A673 (cell line): ENCODE data around the gene INSYN1. TPM values are rescaled to one million over a fixed set of nuclear protein-coding genes. Genes with fewer than 3 reads are reported as not detected.
"Not testable (repeated sequence)": the region's sequence is repeated elsewhere in the genome, so short reads cannot be mapped to it uniquely, and the experiment has no call there.

Experiments used
- BruUV-seq: library from RNA; stranded (reverse); fragments of 400-500 nt; replicated peaks from 2 replicates; lab custom pipeline; 2021; lab: Mats Ljungman, UMichigan
- CTCF ChIA-PET: fragments of 300-600 bp; sonication (Branson Sonifier 250); formaldehyde crosslinking; loops from one replicate; lab custom pipeline; 2022; ENCODE audit warnings: antibody characterized with exemption; lab: Charles Lee
- POLR2A ChIA-PET: fragments of 300-600 bp; sonication (Branson Sonifier 250); formaldehyde crosslinking; loops from one replicate; lab custom pipeline; 2022; ENCODE audit warnings: antibody characterized with exemption; ENCODE audit not compliant: low non-redundant PET; lab: Charles Lee
- DNase-seq: peaks from one replicate; pipeline ENCODE4 v3.0.0-alpha.2; 2015; ENCODE audit warnings: low spot score
- H3K27ac ChIP-seq: fragments of 200-600 bp; sonication (generic); 2 replicates; pipeline ENCODE4 v1.5.1; 2016; ENCODE audit warnings: mixed run types, low read depth, mild to moderate bottlenecking, mixed read lengths, antibody characterized with exemption, low read length; ENCODE audit not compliant: poor library complexity, severe bottlenecking
- H3K27me3 ChIP-seq: fragments of 200-600 bp; sonication (generic); replicated peaks from 2 replicates; pipeline ENCODE4 v1.6.1; 2017; ENCODE audit warnings: mixed run types, low read depth, mild to moderate bottlenecking, mixed read lengths, antibody characterized with exemption, low read length; ENCODE audit not compliant: insufficient read depth, poor library complexity
- H3K36me3 ChIP-seq: fragments of 200-600 bp; sonication (generic); 2 replicates; pipeline ENCODE4 v1.6.1; 2016; ENCODE audit warnings: mixed run types, mild to moderate bottlenecking, mixed read lengths, antibody characterized with exemption, low read length; ENCODE audit not compliant: insufficient read depth, poor library complexity, severe bottlenecking
- H3K4me1 ChIP-seq: fragments of 200-600 bp; sonication (generic); 2 replicates; pipeline ENCODE4 v1.6.1; 2017; ENCODE audit warnings: mixed run types, mild to moderate bottlenecking, mixed read lengths, antibody characterized with exemption, low read length; ENCODE audit not compliant: insufficient read depth, poor library complexity, severe bottlenecking
- H3K4me3 ChIP-seq: fragments of 200-600 bp; sonication (generic); 2 replicates; pipeline ENCODE4 v1.5.1; 2016; ENCODE audit warnings: low read depth, mixed run types, mild to moderate bottlenecking, mixed read lengths, low read length; ENCODE audit not compliant: poor library complexity, severe bottlenecking
- H3K9me3 ChIP-seq: fragments of 200-600 bp; sonication (generic); 2 replicates; pipeline ENCODE4 v1.6.1; 2016; ENCODE audit warnings: mixed run types, low read depth, mild to moderate bottlenecking, mixed read lengths, antibody characterized with exemption, low read length; ENCODE audit not compliant: poor library complexity, severe bottlenecking
- CTCF ChIP-seq: fragments of 300-800, 200-600 bp; sonication (generic); conservative IDR thresholded peaks from 2 replicates; pipeline ENCODE4 v1.5.1; 2017; ENCODE audit warnings: low read depth, mild to moderate bottlenecking, antibody characterized with exemption, low read length, moderate library complexity, mixed read lengths
- EZH2 ChIP-seq: fragments of 200-600 bp; sonication (generic); IDR thresholded peaks from 2 replicates; pipeline ENCODE4 v1.6.1; 2017; ENCODE audit warnings: borderline replicate concordance, low read depth, mild to moderate bottlenecking, mixed read lengths, antibody characterized with exemption, low read length; ENCODE audit not compliant: poor library complexity, severe bottlenecking
- intact Hi-C: fragments of 100-400 bp; cut with micrococcal nuclease; formaldehyde crosslinking; loops from one replicate; pipeline ENCODE4 v1.10.0; 2022; ENCODE audit not compliant: unreplicated experiment
- total RNA-seq: library from RNA; stranded (reverse); gene quantifications from 2 replicates; pipeline ENCODE4 v1.2.3, GENCODE V29; 2021

Gene INSYN1
- total RNA-seq, 1 experiment from 2014 or later: 0.54 TPM

DNA sequence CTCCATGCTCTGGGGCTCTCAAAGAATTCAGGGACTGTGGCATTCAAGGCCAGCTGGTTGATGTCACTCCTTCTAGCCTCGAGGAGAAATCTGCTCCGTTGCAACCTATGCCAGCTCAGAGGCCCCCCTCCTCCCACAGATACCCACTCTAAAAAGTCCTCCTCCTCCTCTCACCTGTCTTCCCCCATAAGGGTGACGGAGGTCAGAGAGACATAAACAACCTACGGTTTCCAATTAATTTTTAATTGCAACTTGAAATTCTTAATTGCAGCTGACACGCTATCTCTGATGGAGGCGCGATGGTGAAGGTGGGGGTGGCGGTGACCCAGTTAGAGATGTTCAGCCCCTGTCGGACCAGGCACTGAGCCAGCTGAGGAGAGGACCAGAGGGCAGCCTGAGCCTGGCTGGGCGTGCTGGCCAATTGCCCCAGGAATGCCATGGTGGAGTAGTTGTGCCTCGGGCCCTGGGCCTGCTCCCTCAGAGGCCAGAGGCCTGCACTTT, 43.2 kb upstream of the INSYN1 start:
- intact Hi-C loops: no loop called here
- no peaks in the 10 kb centered on the region for H3K27me3 ChIP-seq
- no peak for DNase-seq
- no peak overlapping the region for H3K27ac ChIP-seq
- no peaks in the 10 kb centered on the region for H3K36me3 ChIP-seq
- H3K4me1 ChIP-seq: no peaks in the 10 kb centered on the region
- POLR2A ChIA-PET: no interaction called here
- CTCF ChIA-PET: no interaction called here
- BruUV-seq: no TSS peak
- H3K4me3 ChIP-seq: no peak overlapping the region
- H3K9me3 ChIP-seq: no peaks in the 10 kb centered on the region
- TF ChIP-seq CTCF: no peak

DNA sequence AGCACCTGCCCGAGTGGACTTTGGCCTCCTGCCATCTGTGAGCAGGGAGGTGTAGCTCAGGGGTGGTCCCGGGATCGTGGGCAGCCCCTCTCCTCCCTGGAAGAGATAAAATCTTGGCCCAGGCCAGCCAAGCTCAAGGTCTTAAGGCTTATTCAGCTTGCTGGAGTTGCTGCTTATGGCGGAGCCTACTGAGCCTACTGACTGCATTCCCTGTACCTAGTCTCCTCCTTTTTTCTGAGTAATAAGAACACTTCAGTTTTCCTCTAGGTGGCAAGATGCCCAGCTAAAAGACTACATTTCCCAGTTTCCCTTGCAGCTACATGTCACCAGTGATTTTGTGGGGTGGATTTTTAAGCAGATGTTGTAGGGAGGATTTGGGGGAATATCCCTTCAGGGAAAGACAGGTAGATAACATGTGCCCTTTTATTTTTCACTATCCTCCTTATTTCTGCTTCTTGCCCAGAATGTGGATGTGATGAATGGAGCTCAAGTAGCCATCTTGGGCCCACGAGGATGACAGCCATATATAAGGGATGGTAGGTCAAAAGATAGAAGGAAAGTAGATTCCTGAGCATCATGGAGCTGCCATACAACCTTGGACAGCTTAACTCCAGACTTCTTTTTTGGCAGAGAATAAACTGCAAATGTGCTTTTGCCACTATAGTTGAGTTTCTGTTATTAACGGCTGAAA, 41.4 kb upstream of the INSYN1 start:
- ChIA-PET POLR2A (no interaction called here), CTCF (no interaction called here)
- no TSS peak for BruUV-seq
- Histone ChIP-seq H3K27me3 (no peaks in the 10 kb centered on the region), H3K4me1 (no peaks in the 10 kb centered on the region), H3K27ac (no peak overlapping the region), H3K9me3 (no peaks in the 10 kb centered on the region), H3K36me3 (no peaks in the 10 kb centered on the region), H3K4me3 (no peak overlapping the region)
- peak; percentile 26 for DNase-seq
- intact Hi-C loops: no loop called here
- TF ChIP-seq CTCF (no peak), EZH2 (no peak)

GRCh38 chr15:73792899-73793541, 39.9 kb upstream of the INSYN1 start:
- BruUV-seq, H3K4me3 ChIP-seq, H3K9me3 ChIP-seq, CTCF ChIA-PET, H3K27me3 ChIP-seq, POLR2A ChIA-PET, H3K36me3 ChIP-seq, DNase-seq, H3K27ac ChIP-seq, intact Hi-C loops, H3K4me1 ChIP-seq: not testable (repeated sequence)
